Smooth muscle cell (in vitro differentiated cells): ENCODE data around the gene SCRT2. TPM values are rescaled to one million over a fixed set of nuclear protein-coding genes. Genes with fewer than 3 reads are reported as not detected.
A peak's percentile ranks its signal among the peaks of the same experiment; 100 is the strongest.
"Not testable (repeated sequence)": the region's sequence is repeated elsewhere in the genome, so short reads cannot be mapped to it uniquely, and the experiment has no call there.

Experiments
- DNase-seq: peaks from one replicate; lab custom pipeline; 2025; ENCODE audit not compliant: unreplicated experiment; lab: John Stamatoyannopoulos, UW
- H2AFZ ChIP-seq: fragments of 200-600 bp; sonication (generic); 2 replicates; pipeline ENCODE4 v1.6.0; 2016; ENCODE audit warnings: antibody characterized with exemption, low read depth, mild to moderate bottlenecking
- H3F3A ChIP-seq: fragments of 200-600 bp; sonication (generic); 2 replicates; pipeline ENCODE4 v1.6.0; 2017; ENCODE audit warnings: antibody characterized with exemption, low read depth
- H3K27ac ChIP-seq: fragments of 200-600 bp; sonication (generic); 2 replicates; pipeline ENCODE4 v1.5.1; 2016; ENCODE audit warnings: low read depth, mild to moderate bottlenecking
- H3K27me3 ChIP-seq: fragments of 200-600 bp; sonication (generic); 2 replicates; pipeline ENCODE4 v1.6.1; 2016; ENCODE audit warnings: low read depth, mild to moderate bottlenecking
- H3K36me3 ChIP-seq: fragments of 200-600 bp; sonication (generic); 2 replicates; pipeline ENCODE4 v1.5.1; 2016; ENCODE audit warnings: low read depth
- H3K4me1 ChIP-seq: fragments of 200-600 bp; sonication (generic); 2 replicates; pipeline ENCODE4 v1.5.1; 2016; ENCODE audit warnings: low read depth
- H3K4me2 ChIP-seq: fragments of 200-600 bp; sonication (generic); 2 replicates; pipeline ENCODE4 v1.6.0; 2016; ENCODE audit warnings: mild to moderate bottlenecking
- H3K4me3 ChIP-seq: fragments of 200-600 bp; sonication (generic); 2 replicates; pipeline ENCODE4 v1.5.1; 2016; ENCODE audit warnings: mild to moderate bottlenecking
- H3K79me2 ChIP-seq: fragments of 200-600 bp; sonication (generic); 2 replicates; pipeline ENCODE4 v1.6.0; 2016; ENCODE audit warnings: low read depth, mild to moderate bottlenecking
- H3K9ac ChIP-seq: fragments of 200-600 bp; sonication (generic); 2 replicates; pipeline ENCODE4 v1.6.0; 2016; ENCODE audit warnings: low read depth
- H3K9me3 ChIP-seq: fragments of 200-600 bp; sonication (generic); replicated peaks from 2 replicates; pipeline ENCODE4 v1.5.1; 2016; ENCODE audit warnings: low read depth
- H4K20me1 ChIP-seq: fragments of 200-600 bp; sonication (generic); 2 replicates; pipeline ENCODE4 v1.6.0; 2016; ENCODE audit warnings: low read depth
- WGBS: methylation state at CpG from one replicate; pipeline ENCODE4 v1.1.7; 2016; ENCODE audit warnings: low lambda C conversion rate; 5-methylcytosine and 5-hydroxymethylcytosine counted together
- polyA plus RNA-seq: library from polyadenylated mRNA; unstranded; fragments of >200 nt; fragmentation: Nextera tagmentation; extraction: Ambion mirVana; gene quantifications from 2 replicates; pipeline ENCODE4 v1.2.1, GENCODE V29; 2016
- total RNA-seq: library from RNA; depleted of rRNA; stranded (reverse); fragments of >200 nt; gene quantifications from 2 replicates; pipeline ENCODE4 v1.2.3, GENCODE V29; 2014
- TF ChIP-seq, protein P1 (sequence below): fragments of 200-600 bp; sonication (generic); IDR thresholded peaks from 2 replicates; pipeline ENCODE4 v1.5.1; 2017; ENCODE audit warnings: borderline replicate concordance, mild to moderate bottlenecking, antibody characterized with exemption; ENCODE audit not compliant: insufficient read depth, poor library complexity, severe bottlenecking

The SCRT2 gene
- total and polyA plus RNA-seq, 2 experiments from 2014 or later, result not detected

DNA sequence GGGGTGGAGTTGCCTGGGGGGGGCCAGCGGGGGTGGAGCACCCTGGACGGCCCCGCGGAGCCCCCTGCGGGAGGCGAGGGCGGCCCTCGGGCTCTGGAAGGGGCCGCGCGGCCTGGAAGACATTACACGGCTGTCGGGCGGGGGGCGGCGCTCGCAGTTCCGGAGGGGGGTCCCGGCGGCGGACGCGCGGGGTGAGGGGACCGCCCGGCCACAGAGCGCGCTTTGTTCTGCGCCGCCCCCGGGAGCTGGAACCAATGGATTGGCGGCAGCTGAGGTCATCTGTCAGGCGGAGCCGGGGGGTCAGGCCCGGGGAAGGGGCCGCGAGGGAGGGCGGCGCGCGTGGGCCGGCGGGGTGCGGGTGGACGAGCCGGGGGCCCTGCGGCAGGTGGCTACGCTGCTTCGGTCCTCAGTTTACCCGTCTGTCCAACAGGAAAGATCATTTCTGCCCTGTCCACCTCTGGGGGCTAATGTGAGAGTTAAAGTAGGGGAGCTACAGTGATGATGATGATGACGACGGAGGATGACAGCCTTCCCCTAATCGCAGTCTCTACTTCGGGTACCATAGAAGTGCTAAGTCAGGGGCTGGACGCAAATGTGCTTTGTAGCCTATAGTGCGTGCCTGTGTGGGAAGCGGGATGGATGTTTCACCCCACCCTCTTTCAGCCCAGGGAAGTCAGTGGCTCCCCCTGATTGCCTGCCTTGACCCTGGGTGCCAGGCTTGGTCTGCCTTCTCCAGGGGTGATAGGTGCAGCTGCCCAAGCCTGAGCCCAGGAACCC lies 33.0 kb downstream of the SCRT2 start:
- WGBS, result 70% methylated on average over 32 of the region's 57 CpGs
- Histone ChIP-seq H3K9ac (no peak overlapping the region), H3K27me3 (no peaks in the 10 kb centered on the region), H4K20me1 (peaks cover 19% of the 10 kb centered on the region), H3K9me3 (no peaks in the 10 kb centered on the region), H3K79me2 (no peaks in the 10 kb centered on the region), H3K4me2 (peak overlapping the region; percentile 44), H3K36me3 (peaks cover 4% of the 10 kb centered on the region), H3K4me1 (no peaks in the 10 kb centered on the region), H3K4me3 (no peak overlapping the region), H2AFZ (no peak overlapping the region), H3F3A (peaks cover 4% of the 10 kb centered on the region), H3K27ac (no peak overlapping the region)
- TF ChIP-seq, protein P1, sequence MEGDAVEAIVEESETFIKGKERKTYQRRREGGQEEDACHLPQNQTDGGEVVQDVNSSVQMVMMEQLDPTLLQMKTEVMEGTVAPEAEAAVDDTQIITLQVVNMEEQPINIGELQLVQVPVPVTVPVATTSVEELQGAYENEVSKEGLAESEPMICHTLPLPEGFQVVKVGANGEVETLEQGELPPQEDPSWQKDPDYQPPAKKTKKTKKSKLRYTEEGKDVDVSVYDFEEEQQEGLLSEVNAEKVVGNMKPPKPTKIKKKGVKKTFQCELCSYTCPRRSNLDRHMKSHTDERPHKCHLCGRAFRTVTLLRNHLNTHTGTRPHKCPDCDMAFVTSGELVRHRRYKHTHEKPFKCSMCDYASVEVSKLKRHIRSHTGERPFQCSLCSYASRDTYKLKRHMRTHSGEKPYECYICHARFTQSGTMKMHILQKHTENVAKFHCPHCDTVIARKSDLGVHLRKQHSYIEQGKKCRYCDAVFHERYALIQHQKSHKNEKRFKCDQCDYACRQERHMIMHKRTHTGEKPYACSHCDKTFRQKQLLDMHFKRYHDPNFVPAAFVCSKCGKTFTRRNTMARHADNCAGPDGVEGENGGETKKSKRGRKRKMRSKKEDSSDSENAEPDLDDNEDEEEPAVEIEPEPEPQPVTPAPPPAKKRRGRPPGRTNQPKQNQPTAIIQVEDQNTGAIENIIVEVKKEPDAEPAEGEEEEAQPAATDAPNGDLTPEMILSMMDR, result no peak
- DNase-seq, result no peak

DNA sequence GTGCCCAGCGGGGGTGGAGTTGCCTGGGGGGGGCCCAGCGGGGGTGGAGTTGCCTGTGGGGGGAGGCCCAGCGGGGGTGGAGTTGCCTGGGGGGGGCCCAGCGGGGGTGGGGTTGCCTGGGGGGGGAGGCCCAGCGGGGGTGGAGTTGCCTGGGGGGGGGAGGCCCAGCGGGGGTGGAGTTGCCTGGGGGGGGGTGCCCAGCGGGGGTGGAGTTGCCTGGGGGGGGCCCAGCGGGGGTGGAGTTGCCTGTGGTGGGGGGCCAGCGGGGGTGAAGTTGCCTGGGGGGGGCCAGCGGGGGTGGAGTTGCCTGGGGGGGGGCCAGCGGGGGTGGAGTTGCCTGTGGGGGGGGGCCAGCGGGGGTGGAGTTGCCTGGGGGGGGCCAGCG lies 33.6 kb downstream of the SCRT2 start:
- not testable (repeated sequence) for H3K4me2 ChIP-seq, H3K9ac ChIP-seq, DNase-seq, H2AFZ ChIP-seq, H3K4me1 ChIP-seq, H3K27me3 ChIP-seq, H3K36me3 ChIP-seq, H3F3A ChIP-seq, H3K79me2 ChIP-seq, H3K27ac ChIP-seq, H3K4me3 ChIP-seq, H3K9me3 ChIP-seq
- peaks cover 13% of the 10 kb centered on the region for H4K20me1 ChIP-seq
- no CpG with 5 or more reads among the region's 13 CpGs for WGBS

DNA sequence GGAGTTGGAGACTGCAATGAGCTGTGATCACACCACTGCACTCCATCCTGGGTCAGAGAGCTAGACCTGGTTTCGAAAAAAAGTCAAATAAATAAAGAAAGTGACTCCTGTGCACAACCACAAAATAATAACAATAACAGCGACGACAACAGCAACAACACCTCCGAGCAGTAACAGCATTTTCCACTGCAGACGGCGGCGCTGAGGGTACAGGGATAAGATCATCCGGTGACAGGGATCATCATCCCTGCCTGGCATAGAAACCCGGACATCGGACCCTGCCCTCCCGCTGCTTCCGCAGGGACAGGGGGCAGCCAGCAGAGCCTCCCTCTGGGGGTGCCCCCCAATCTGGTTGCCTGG lies 34.1 kb downstream of the SCRT2 start:
- no peak overlapping the region for H3K27ac ChIP-seq
- H3F3A ChIP-seq, result no peaks in the 10 kb centered on the region
- DNase-seq, result no peak
- H3K4me2 ChIP-seq, result no peak overlapping the region
- no peak overlapping the region for H2AFZ ChIP-seq
- no peaks in the 10 kb centered on the region for H3K79me2 ChIP-seq
- H4K20me1 ChIP-seq, result peaks cover 8% of the 10 kb centered on the region
- TF ChIP-seq, protein P1, result no peak
- H3K27me3 ChIP-seq, result no peaks in the 10 kb centered on the region
- no peak overlapping the region for H3K4me3 ChIP-seq
- no peaks in the 10 kb centered on the region for H3K9me3 ChIP-seq
- no peak overlapping the region for H3K9ac ChIP-seq
- 80% methylated on average over 12 of the region's 12 CpGs for WGBS
- H3K4me1 ChIP-seq, result no peaks in the 10 kb centered on the region
- no peaks in the 10 kb centered on the region for H3K36me3 ChIP-seq

DNA sequence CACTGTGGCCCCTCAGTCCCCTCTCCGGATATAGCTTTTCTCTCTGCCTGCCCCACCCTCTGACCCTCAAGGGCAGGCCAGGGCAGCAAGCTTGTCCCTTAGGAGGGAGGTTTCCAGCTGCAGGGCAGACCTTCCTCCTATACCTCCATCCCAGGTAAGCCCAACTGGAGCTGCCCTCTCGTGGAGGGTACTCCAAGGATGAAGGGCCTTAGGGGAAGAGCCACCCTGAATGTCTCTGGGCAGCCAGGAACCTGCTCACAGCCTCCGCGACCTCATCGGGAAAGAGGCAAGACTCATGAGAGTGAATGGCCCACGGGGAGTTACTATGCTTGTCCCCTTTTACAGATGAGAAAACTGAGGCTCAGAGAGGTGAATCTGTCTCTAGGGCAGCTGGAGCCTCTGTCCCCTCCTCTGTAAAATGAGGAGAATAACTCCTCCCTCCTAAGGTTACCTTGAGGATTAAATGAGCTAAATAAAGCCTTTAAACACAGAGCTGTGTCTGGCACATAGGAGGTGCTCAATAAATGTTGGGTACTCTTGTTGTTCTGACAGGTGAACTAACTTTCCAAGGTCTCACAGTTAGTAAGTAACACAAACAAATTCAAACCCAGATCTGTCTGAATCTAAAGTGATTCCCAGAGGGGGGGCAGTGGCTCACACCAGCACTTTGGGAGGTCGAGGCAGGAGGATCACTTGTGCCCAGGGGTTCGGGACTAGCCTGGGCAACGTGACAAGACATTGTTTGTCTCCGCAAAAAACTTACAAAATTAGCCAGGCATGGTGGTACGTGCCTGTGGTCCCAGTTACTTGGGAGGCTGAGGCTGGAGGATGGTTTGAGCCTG lies 34.7 kb downstream of the SCRT2 start:
- TF ChIP-seq, protein P1, result no peak
- WGBS, result 86% methylated on average over 10 of the region's 11 CpGs
- H3K27me3 ChIP-seq, result no peaks in the 10 kb centered on the region

More for the DNA sequence above, 34.7 kb downstream of the SCRT2 start:
- H3F3A ChIP-seq, result no peaks in the 10 kb centered on the region
- no peaks in the 10 kb centered on the region for H3K9me3 ChIP-seq
- no peak overlapping the region for H3K27ac ChIP-seq
- no peak overlapping the region for H3K4me2 ChIP-seq
- peaks cover 7% of the 10 kb centered on the region for H4K20me1 ChIP-seq
- no peaks in the 10 kb centered on the region for H3K36me3 ChIP-seq
- no peak overlapping the region for H2AFZ ChIP-seq
- no peak overlapping the region for H3K9ac ChIP-seq
- H3K79me2 ChIP-seq, result no peaks in the 10 kb centered on the region
- no peaks in the 10 kb centered on the region for H3K4me1 ChIP-seq
- H3K4me3 ChIP-seq, result no peak overlapping the region
- no peak for DNase-seq
